HUES64 (cell line): ENCODE results near the gene CIROP.

Experiments used
- H3K27ac ChIP-seq: 2 replicates; pipeline ENCODE4 v1.7.0; 2013; ENCODE audit warnings: low read depth, low read length, inconsistent platforms
- H3K27me3 ChIP-seq: 2 replicates; pipeline ENCODE4 v1.6.1; 2013; ENCODE audit warnings: mild to moderate bottlenecking, low read length; ENCODE audit not compliant: insufficient read depth
- H3K36me3 ChIP-seq: 2 replicates; pipeline ENCODE4 v1.6.1; 2013; ENCODE audit warnings: mild to moderate bottlenecking, low read length; ENCODE audit not compliant: insufficient read depth
- H3K4me1 ChIP-seq: 2 replicates; pipeline ENCODE4 v1.6.1; 2013; ENCODE audit warnings: mild to moderate bottlenecking, low read length, moderate library complexity; ENCODE audit not compliant: insufficient read depth
- H3K4me3 ChIP-seq: 2 replicates; pipeline ENCODE4 v1.5.1; 2013; ENCODE audit warnings: mild to moderate bottlenecking, low read length, moderate library complexity
- H3K9ac ChIP-seq: 2 replicates; pipeline ENCODE4 v1.6.1; 2013; ENCODE audit warnings: mild to moderate bottlenecking, low read depth, low read length
- H3K9me3 ChIP-seq: 2 replicates; pipeline ENCODE4 v1.6.1; 2013; ENCODE audit warnings: low read depth, low read length; ENCODE audit not compliant: insufficient read depth
- WGBS: fragments of 150-250, 120-280 bp; methylation state at CpG from one replicate; pipeline ENCODE4 v1.1.7; 2013; ENCODE audit warnings: missing lambda C conversion rate; 5-methylcytosine and 5-hydroxymethylcytosine counted together

CIROP gene

GRCh38 chr14:23052671-23053070 lies 52.1 kb downstream of the CIROP start:
- Histone ChIP-seq H3K36me3 (peaks cover 22% of the 10 kb centered on the region), H3K4me1 (peaks cover 4% of the 10 kb centered on the region), H3K4me3 (no peak overlapping the region), H3K27me3 (peaks cover 5% of the 10 kb centered on the region; the same call in 1 of the 2 replicates), H3K9ac (no peak overlapping the region), H3K27ac (no peak overlapping the region), H3K9me3 (no peaks in the 10 kb centered on the region)
- 66% methylated on average over 3 of the region's 3 CpGs for WGBS

GRCh38 chr14:23052182-23052623 lies 52.6 kb downstream of the CIROP start:
- 86% methylated on average over 14 of the region's 14 CpGs for WGBS
- no peak overlapping the region for H3K9ac ChIP-seq
- peaks cover 4% of the 10 kb centered on the region for H3K4me1 ChIP-seq
- no peaks in the 10 kb centered on the region for H3K9me3 ChIP-seq
- H3K27ac ChIP-seq, result no peak overlapping the region
- H3K36me3 ChIP-seq, result peaks cover 22% of the 10 kb centered on the region
- no peak overlapping the region for H3K4me3 ChIP-seq
- H3K27me3 ChIP-seq, result peaks cover 5% of the 10 kb centered on the region; the same call in 1 of the 2 replicates

GRCh38 chr14:23051141-23052057 lies 53.4 kb downstream of the CIROP start:
- peaks cover 4% of the 10 kb centered on the region for H3K4me1 ChIP-seq
- no peak overlapping the region for H3K9ac ChIP-seq
- no peaks in the 10 kb centered on the region for H3K9me3 ChIP-seq
- WGBS, result 84% methylated on average over 5 of the region's 5 CpGs
- no peak overlapping the region for H3K4me3 ChIP-seq
- peaks cover 22% of the 10 kb centered on the region for H3K36me3 ChIP-seq
- H3K27ac ChIP-seq, result no peak overlapping the region
- no peaks in the 10 kb centered on the region for H3K27me3 ChIP-seq
